T-helper 2 cell treated with Interferon-gamma antibody and Interleukin-4, amounts not matched to agents 5 μg/mL and 100 μg/mL, for 36 hours (primary cell): ENCODE data around the gene TGFBR3L.
A peak's percentile ranks its signal among the peaks of the same experiment; 100 is the strongest.
"Not testable (repeated sequence)": the region's sequence is repeated elsewhere in the genome, so short reads cannot be mapped to it uniquely, and the experiment has no call there.

Experiments
- DNase-seq: peaks from one replicate; pipeline ENCODE4 v3.0.0; 2021; ENCODE audit warnings: low spot score
- H3K27ac Mint-ChIP-seq: one replicate; pipeline ENCODE4 v1.8.0; 2021; ENCODE audit warnings: mild to moderate bottlenecking, mixed read lengths
- H3K27me3 Mint-ChIP-seq: one replicate; pipeline ENCODE4 v1.8.0; 2021; ENCODE audit warnings: low read depth, mixed read lengths
- H3K36me3 Mint-ChIP-seq: one replicate; pipeline ENCODE4 v1.8.0; 2021; ENCODE audit warnings: low read depth, mixed read lengths
- H3K4me1 Mint-ChIP-seq: one replicate; pipeline ENCODE4 v1.8.0; 2021; ENCODE audit warnings: low read depth, mixed read lengths
- H3K4me3 Mint-ChIP-seq: one replicate; pipeline ENCODE4 v1.8.0; 2022; ENCODE audit warnings: mild to moderate bottlenecking, moderate library complexity, mixed read lengths
- H3K9me3 Mint-ChIP-seq: one replicate; pipeline ENCODE4 v1.8.0; 2021; ENCODE audit warnings: mixed read lengths

The TGFBR3L gene

GRCh38 chr19:7944177-7944761 is 29.6 kb downstream of the TGFBR3L start:
- peak; percentile 81 for DNase-seq
- Mint-ChIP-seq H3K27ac (peak overlapping the region; percentile 97), H3K4me3 (peak overlapping the region; percentile 97), H3K4me1 (peaks cover 22% of the 10 kb centered on the region), H3K27me3 (no peaks in the 10 kb centered on the region), H3K36me3 (peaks cover 7% of the 10 kb centered on the region), H3K9me3 (no peaks in the 10 kb centered on the region)

- H3K4me1 Mint-ChIP-seq, result peaks cover 12% of the 10 kb centered on the region
- DNase-seq, result no peak
- H3K36me3 Mint-ChIP-seq, result no peaks in the 10 kb centered on the region
- no peaks in the 10 kb centered on the region for H3K27me3 Mint-ChIP-seq
- H3K4me3 Mint-ChIP-seq, result no peak overlapping the region
- H3K27ac Mint-ChIP-seq, result no peak overlapping the region
- H3K9me3 Mint-ChIP-seq, result no peaks in the 10 kb centered on the region
These were observed 33.3 kb downstream of the TGFBR3L start for GRCh38 chr19:7947939-7948338.

- DNase-seq, result no peak
- no peak overlapping the region for H3K27ac Mint-ChIP-seq
- H3K4me3 Mint-ChIP-seq, result no peak overlapping the region
- no peaks in the 10 kb centered on the region for H3K9me3 Mint-ChIP-seq
- peaks cover 2% of the 10 kb centered on the region for H3K4me1 Mint-ChIP-seq
- no peaks in the 10 kb centered on the region for H3K36me3 Mint-ChIP-seq
- no peaks in the 10 kb centered on the region for H3K27me3 Mint-ChIP-seq
These were observed 38.4 kb downstream of the TGFBR3L start for GRCh38 chr19:7953060-7953459.

GRCh38 chr19:7953576-7953975 is 38.9 kb downstream of the TGFBR3L start:
- H3K4me1 Mint-ChIP-seq, result peaks cover 2% of the 10 kb centered on the region
- no peaks in the 10 kb centered on the region for H3K9me3 Mint-ChIP-seq
- no peaks in the 10 kb centered on the region for H3K36me3 Mint-ChIP-seq
- no peak overlapping the region for H3K27ac Mint-ChIP-seq
- DNase-seq, result no peak
- no peak overlapping the region for H3K4me3 Mint-ChIP-seq
- H3K27me3 Mint-ChIP-seq, result no peaks in the 10 kb centered on the region

- no peaks in the 10 kb centered on the region for H3K27me3 Mint-ChIP-seq
- H3K4me3 Mint-ChIP-seq, result no peak overlapping the region
- no peaks in the 10 kb centered on the region for H3K9me3 Mint-ChIP-seq
- H3K36me3 Mint-ChIP-seq, result peaks cover 2% of the 10 kb centered on the region
- DNase-seq, result no peak
- no peak overlapping the region for H3K27ac Mint-ChIP-seq
- peaks cover 2% of the 10 kb centered on the region for H3K4me1 Mint-ChIP-seq
These were observed 41.1 kb downstream of the TGFBR3L start for GRCh38 chr19:7955696-7956095.

GRCh38 chr19:7959211-7959610 is 44.6 kb downstream of the TGFBR3L start:
- Mint-ChIP-seq H3K9me3 (no peaks in the 10 kb centered on the region), H3K27me3 (no peaks in the 10 kb centered on the region), H3K36me3 (peaks cover 10% of the 10 kb centered on the region), H3K27ac (no peak overlapping the region), H3K4me3 (no peak overlapping the region), H3K4me1 (no peaks in the 10 kb centered on the region)
- DNase-seq, result no peak

- not testable (repeated sequence) for H3K27me3 Mint-ChIP-seq, H3K4me3 Mint-ChIP-seq, DNase-seq, H3K4me1 Mint-ChIP-seq, H3K9me3 Mint-ChIP-seq, H3K27ac Mint-ChIP-seq
- peaks cover 14% of the 10 kb centered on the region for H3K36me3 Mint-ChIP-seq
These were observed 46.5 kb downstream of the TGFBR3L start for GRCh38 chr19:7961082-7961481.

- Mint-ChIP-seq H3K9me3 (no peaks in the 10 kb centered on the region), H3K4me1 (no peaks in the 10 kb centered on the region), H3K36me3 (peaks cover 17% of the 10 kb centered on the region), H3K27me3 (no peaks in the 10 kb centered on the region), H3K4me3 (no peak overlapping the region), H3K27ac (no peak overlapping the region)
- no peak for DNase-seq
These were observed 47.4 kb downstream of the TGFBR3L start for GRCh38 chr19:7961920-7962626.

GRCh38 chr19:7962644-7963268 is 48.1 kb downstream of the TGFBR3L start:
- H3K4me3 Mint-ChIP-seq, result no peak overlapping the region
- no peaks in the 10 kb centered on the region for H3K27me3 Mint-ChIP-seq
- no peak overlapping the region for H3K27ac Mint-ChIP-seq
- H3K4me1 Mint-ChIP-seq, result no peaks in the 10 kb centered on the region
- no peaks in the 10 kb centered on the region for H3K9me3 Mint-ChIP-seq
- no peak for DNase-seq
- peaks cover 24% of the 10 kb centered on the region for H3K36me3 Mint-ChIP-seq

- H3K27me3 Mint-ChIP-seq, result no peaks in the 10 kb centered on the region
- H3K9me3 Mint-ChIP-seq, result no peaks in the 10 kb centered on the region
- H3K27ac Mint-ChIP-seq, result no peak overlapping the region
- no peaks in the 10 kb centered on the region for H3K4me1 Mint-ChIP-seq
- no peak overlapping the region for H3K4me3 Mint-ChIP-seq
- DNase-seq, result no peak
- peaks cover 24% of the 10 kb centered on the region for H3K36me3 Mint-ChIP-seq
These were observed 48.9 kb downstream of the TGFBR3L start for GRCh38 chr19:7963566-7963965.

GRCh38 chr19:7965259-7965841 is 50.7 kb downstream of the TGFBR3L start:
- Mint-ChIP-seq H3K4me3 (no peak overlapping the region), H3K36me3 (peaks cover 22% of the 10 kb centered on the region), H3K4me1 (no peaks in the 10 kb centered on the region), H3K27ac (no peak overlapping the region), H3K27me3 (no peaks in the 10 kb centered on the region), H3K9me3 (no peaks in the 10 kb centered on the region)
- DNase-seq, result no peak

- no peak for DNase-seq
- Mint-ChIP-seq H3K27ac (no peak overlapping the region), H3K4me3 (no peak overlapping the region), H3K36me3 (peaks cover 25% of the 10 kb centered on the region), H3K27me3 (no peaks in the 10 kb centered on the region), H3K9me3 (no peaks in the 10 kb centered on the region), H3K4me1 (no peaks in the 10 kb centered on the region)
These were observed 51.5 kb downstream of the TGFBR3L start for GRCh38 chr19:7965921-7966665.

GRCh38 chr19:7968008-7968795 is 53.6 kb downstream of the TGFBR3L start:
- Mint-ChIP-seq H3K4me1 (no peaks in the 10 kb centered on the region), H3K9me3 (no peaks in the 10 kb centered on the region), H3K27ac (no peak overlapping the region), H3K36me3 (peaks cover 19% of the 10 kb centered on the region), H3K4me3 (no peak overlapping the region), H3K27me3 (no peaks in the 10 kb centered on the region)
- DNase-seq, result no peak
